Right atrium auricular region (tissue), 2 donors: Measurements from ENCODE around the gene KIF20B. TPM values are rescaled to one million over a fixed set of nuclear protein-coding genes. Genes with fewer than 3 reads are reported as not detected.

Source experiments
- DNase-seq: peaks from one replicate; pipeline ENCODE4 v3.0.0-alpha.2; 2019; ENCODE audit warnings: low spot score
- H3K27ac ChIP-seq, 2 donors: fragments of 200-600 bp; sonication (generic); 1 replicate in 1 of 2; 2 replicates in 1 of 2; pipeline ENCODE4 v1.5.1; 2016 to 2019
- H3K27me3 ChIP-seq, 2 donors: fragments of 200-600 bp; sonication (generic); one replicate each; pipeline versions ENCODE4 v1.5.1 to v1.6.0; 2017 to 2019
- H3K36me3 ChIP-seq: fragments of 200-600 bp; sonication (generic); one replicate; pipeline ENCODE4 v1.5.1; 2016
- H3K4me1 ChIP-seq, 2 donors: fragments of 200-600 bp; sonication (generic); one replicate each; pipeline versions ENCODE4 v1.5.1 to v1.6.0; 2017 to 2019
- H3K4me3 ChIP-seq, 2 donors: fragments of 200-600 bp; sonication (generic); 1 replicate in 1 of 2; 2 replicates in 1 of 2; pipeline ENCODE4 v1.5.1; 2017 to 2019; ENCODE audit warnings: mild to moderate bottlenecking in 1 of 2, moderate library complexity in 1 of 2
- H3K9me3 ChIP-seq, 2 donors: fragments of 200-600 bp; sonication (generic); one replicate each; pipeline ENCODE4 v1.5.1; 2019
- CTCF ChIP-seq, 2 donors: fragments of 200-600 bp; sonication (generic); IDR thresholded peaks; one replicate each; pipeline ENCODE4 v1.5.1; 2019; ENCODE audit warnings: antibody characterized with exemption in 2 of 2
- total RNA-seq, 2 donors: library from RNA; depleted of rRNA; stranded (reverse); fragments of >200 nt; gene quantifications; one replicate each; pipeline ENCODE4 v1.1.0, GENCODE V29; 2016

Gene KIF20B
- total RNA-seq, 2 donors from 2014 or later: 1.1 to 2.9 TPM

GRCh38 chr10:89771684-89772083 is 70.3 kb downstream of the KIF20B start:
- no peaks in the 10 kb centered on the region for H3K36me3 ChIP-seq
- no peak for DNase-seq
- TF ChIP-seq CTCF (IDR thresholded peaks at IDR 0.05): no peak

GRCh38 chr10:89773081-89773480 is 71.7 kb downstream of the KIF20B start:
- DNase-seq: no peak
- Histone ChIP-seq H3K36me3 (no peaks in the 10 kb centered on the region), H3K27ac (no peak overlapping the region), H3K4me3 (no peak overlapping the region), H3K27me3 (no peaks in the 10 kb centered on the region), H3K9me3 (no peaks in the 10 kb centered on the region), H3K4me1 (no peaks in the 10 kb centered on the region)
- no peak for TF ChIP-seq CTCF (IDR thresholded peaks at IDR 0.05)

More at GRCh38 chr10:89771684-89772083, 70.3 kb downstream of the KIF20B start:
- no peak overlapping the region for H3K4me3 ChIP-seq
- H3K27ac ChIP-seq: no peak overlapping the region
- no peaks in the 10 kb centered on the region for H3K9me3 ChIP-seq
- no peaks in the 10 kb centered on the region for H3K4me1 ChIP-seq
- H3K27me3 ChIP-seq: no peaks in the 10 kb centered on the region

- Histone ChIP-seq H3K9me3 (no peaks in the 10 kb centered on the region), H3K4me1 (no peaks in the 10 kb centered on the region), H3K36me3 (no peaks in the 10 kb centered on the region), H3K27ac (no peak overlapping the region), H3K27me3 (no peaks in the 10 kb centered on the region), H3K4me3 (no peak overlapping the region)
- no peak for DNase-seq
- TF ChIP-seq CTCF (IDR thresholded peaks at IDR 0.05): no peak
These were observed 75.3 kb downstream of the KIF20B start for GRCh38 chr10:89776665-89777064.

GRCh38 chr10:89782470-89782869 is 81.1 kb downstream of the KIF20B start:
- Histone ChIP-seq H3K27me3 (no peaks in the 10 kb centered on the region), H3K27ac (no peak overlapping the region), H3K36me3 (no peaks in the 10 kb centered on the region), H3K4me3 (no peak overlapping the region), H3K4me1 (no peaks in the 10 kb centered on the region), H3K9me3 (no peaks in the 10 kb centered on the region)
- no peak for DNase-seq
- no peak for TF ChIP-seq CTCF (IDR thresholded peaks at IDR 0.05)

- Histone ChIP-seq H3K27me3 (no peaks in the 10 kb centered on the region), H3K9me3 (no peaks in the 10 kb centered on the region), H3K4me1 (no peaks in the 10 kb centered on the region), H3K4me3 (no peak overlapping the region), H3K36me3 (no peaks in the 10 kb centered on the region), H3K27ac (no peak overlapping the region)
- no peak for DNase-seq
- no peak for TF ChIP-seq CTCF (IDR thresholded peaks at IDR 0.05)
These were observed 82.0 kb downstream of the KIF20B start for GRCh38 chr10:89783406-89783805.

GRCh38 chr10:89785095-89785494 is 83.7 kb downstream of the KIF20B start:
- no peaks in the 10 kb centered on the region for H3K27me3 ChIP-seq
- H3K4me1 ChIP-seq: no peaks in the 10 kb centered on the region
- H3K36me3 ChIP-seq: no peaks in the 10 kb centered on the region
- no peak overlapping the region for H3K27ac ChIP-seq
- H3K4me3 ChIP-seq: no peak overlapping the region
- no peaks in the 10 kb centered on the region for H3K9me3 ChIP-seq
- no peak for TF ChIP-seq CTCF (IDR thresholded peaks at IDR 0.05)
- no peak for DNase-seq
